GM19324 (cell line): ENCODE measurements around the gene GGCT.
"Not testable (repeated sequence)": the region's sequence is repeated elsewhere in the genome, so short reads cannot be mapped to it uniquely, and the experiment has no call there.

Source experiments
- ATAC-seq: cut with Tn5 transposase; IDR thresholded peaks from one replicate; pipeline ENCODE4 v1.9.1; 2021; ENCODE audit warnings: mild to moderate bottlenecking, moderate library complexity; ENCODE audit not compliant: unreplicated experiment, low FRiP score

Gene GGCT

DNA sequence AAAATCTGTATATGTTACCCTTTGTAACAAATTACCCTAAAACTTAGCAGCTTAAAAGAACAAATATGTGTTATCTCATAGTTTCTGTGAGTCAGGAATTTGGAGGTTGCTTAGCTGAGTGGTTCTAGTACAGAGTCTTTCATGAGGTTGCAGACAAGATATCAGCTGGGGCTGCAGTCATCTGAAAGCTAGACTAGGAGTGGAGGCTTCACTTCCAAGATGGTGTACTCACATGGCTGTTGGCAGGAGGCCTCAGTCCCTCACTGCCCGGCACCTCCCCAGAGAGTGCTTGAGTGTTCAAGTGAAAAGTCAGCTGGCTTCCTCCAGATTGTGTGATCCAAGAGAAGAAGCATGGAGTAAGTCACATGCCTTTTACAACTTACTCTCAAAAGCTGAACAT, 16.9 kb upstream of the GGCT start:
- ATAC-seq, result no peak

DNA sequence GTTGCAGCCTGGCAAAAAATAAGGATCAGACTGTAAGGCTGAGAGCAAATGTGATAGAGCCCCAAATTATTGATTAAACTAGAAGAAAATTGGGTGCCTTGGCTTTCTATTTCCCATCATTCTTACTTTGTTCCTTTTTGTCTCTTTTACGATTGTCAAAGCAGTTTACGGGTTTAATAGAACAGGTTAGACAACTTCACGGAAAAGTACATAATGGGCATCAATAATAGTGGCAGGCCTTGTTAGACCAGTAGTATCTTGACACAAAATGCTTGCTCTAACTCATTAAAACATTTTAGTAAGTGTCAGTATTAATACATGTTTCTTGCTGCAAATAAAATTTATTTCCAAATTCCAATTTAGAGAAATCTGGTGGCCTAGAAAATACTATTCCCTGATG, 14.5 kb upstream of the GGCT start:
- ATAC-seq, result no peak

- ATAC-seq, result no peak
Measured at GRCh38 chr7:30515761-30516160, 11.1 kb upstream of the GGCT start.

- ATAC-seq, result no peak
Measured at GRCh38 chr7:30514776-30515175, 10.1 kb upstream of the GGCT start.

DNA sequence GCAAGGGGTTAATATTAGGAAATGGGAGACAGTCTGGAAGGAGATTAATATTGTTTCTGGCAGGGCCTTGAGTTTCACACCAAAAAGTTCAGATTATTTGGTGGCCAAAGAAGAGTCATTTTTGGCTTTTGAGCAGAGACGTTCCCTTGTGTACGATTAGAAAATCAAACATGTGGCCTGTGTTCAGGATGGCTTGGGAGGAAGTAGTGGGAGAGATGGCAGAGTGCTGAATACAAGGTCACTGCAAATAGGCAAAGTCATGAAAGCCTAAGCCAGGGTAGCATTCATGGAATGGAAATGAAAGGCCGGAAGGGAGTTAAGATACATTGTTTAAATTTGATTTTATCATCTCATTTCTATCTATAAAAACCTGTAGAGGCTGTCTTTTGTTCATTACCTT, 9.5 kb upstream of the GGCT start:
- no peak for ATAC-seq

DNA sequence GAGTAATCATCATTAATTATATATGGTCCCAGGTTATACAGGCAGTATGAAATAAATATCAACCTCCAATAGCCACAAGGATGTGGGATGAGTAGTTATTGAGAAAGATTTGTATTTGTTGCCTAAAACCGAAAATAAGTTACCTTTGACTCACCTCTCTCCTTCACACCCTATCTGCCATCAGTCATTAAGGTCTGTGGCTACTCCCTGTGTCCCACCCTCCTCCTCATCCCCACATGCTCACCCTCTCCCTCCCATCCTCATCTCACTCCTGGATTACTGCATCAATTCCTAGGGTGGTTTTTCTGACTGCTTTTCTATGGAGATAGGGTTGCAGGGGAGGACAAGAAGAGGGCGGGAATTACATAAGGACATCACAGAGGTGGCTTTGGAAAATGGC, 9.1 kb upstream of the GGCT start:
- ATAC-seq, result no peak

DNA sequence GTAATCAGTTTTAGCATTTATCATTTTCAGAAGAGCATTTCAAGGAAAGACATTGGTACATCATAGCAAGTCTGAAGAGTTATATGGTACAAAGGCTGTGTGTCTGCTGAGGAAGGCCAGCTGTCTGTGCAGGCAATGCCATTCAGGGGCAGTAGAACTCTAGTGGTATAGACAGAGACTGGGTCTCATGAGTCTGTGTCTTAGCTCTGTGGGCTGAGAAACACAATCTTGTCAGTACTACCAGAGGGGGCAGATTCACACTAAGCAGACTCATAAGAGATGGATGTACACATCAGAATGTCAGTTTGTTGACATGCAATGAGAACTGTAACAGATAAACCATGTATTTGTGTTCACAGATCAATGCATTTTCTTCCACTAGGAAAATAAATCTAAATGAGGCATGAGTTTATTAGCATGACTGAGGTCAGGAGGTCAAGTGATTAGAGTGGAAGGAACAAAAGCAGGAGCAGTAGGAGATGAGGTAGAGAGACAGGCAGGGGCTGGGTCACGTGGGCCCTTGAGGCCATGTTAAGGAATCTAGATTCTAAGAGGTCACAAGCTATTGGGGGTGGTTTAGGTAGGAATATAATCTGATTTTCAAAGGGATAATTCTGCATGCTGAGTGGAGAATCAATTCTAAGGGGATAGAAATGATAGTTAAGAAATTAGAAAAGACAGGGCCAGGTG, 7.5 kb upstream of the GGCT start:
- ATAC-seq, result no peak

- ATAC-seq, result no peak
Measured at GRCh38 chr7:30511494-30511893, 6.9 kb upstream of the GGCT start.

DNA sequence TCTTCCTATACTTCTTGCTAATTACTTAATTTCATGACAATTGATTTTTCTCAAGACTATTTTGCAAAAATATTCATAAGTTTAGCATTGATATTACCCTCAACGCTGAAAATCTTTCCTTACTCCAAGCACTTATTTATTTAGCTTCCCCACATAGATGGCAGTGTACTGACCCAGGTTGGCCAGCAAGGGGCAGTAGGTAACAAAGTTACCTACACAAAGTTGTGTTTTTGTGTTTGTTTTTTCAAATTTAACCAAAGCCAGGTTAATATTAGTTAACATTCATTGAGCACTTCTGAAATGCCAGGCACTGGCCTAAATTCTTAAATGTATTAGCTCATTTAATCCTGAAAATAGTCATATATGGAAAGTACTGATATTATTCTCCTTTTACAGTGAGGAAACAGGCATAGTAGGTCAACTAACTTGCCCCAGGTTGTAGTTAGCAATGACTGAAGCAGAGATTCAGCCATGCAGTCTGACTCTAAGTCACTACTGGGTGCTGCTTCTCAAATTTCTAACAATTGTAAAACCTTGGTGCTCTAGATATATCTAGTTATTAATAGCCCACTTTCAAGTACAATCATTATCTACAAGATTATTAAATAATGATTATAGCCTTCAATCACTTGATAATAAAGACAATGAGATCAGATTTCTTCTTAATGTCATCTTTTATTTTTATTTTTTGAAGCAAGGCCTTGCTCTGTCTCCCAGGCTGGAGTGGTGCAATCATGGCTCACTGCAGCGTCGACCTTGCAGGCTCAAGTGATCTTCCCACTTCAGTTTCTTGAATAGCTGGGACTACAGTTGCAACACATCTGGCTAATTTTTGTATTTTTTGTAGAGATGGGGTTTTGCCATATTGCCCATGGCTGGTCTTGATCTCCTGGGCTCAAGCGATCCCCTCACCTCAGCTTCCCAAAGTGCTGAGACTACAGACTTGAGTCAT, 5.8 kb upstream of the GGCT start:
- no peak for ATAC-seq

DNA sequence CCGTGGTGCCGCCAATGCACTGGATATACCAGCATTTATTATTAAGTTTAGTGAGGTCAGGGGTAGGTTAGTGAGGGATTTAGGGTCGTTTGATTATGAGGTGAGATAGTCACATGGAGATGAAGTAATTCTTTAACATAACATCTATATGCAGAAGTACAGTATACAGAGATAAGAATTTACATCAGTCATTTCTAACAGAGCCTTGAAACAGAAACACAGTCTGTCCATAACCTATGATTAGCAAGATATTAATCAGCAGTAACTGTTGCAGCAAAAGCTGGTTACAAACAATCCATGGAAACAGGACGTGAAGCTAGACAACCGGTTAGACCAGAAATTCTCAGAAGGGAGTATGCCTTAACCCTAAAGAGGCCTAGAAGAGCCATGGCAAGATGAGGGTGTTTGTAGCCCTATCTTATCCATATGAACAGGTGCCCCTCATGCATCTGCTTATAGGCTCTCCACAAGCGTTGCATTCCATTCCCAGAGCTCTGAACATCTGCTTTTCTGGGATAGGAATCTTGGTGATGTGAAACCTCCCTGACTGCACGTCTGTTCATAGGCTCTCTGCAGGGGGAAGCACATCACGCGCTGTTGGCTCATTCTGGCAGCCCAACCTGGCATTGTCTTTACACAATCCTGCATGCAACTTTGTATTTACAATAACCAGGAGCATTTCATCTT, 4.7 kb upstream of the GGCT start:
- not testable (repeated sequence) for ATAC-seq

DNA sequence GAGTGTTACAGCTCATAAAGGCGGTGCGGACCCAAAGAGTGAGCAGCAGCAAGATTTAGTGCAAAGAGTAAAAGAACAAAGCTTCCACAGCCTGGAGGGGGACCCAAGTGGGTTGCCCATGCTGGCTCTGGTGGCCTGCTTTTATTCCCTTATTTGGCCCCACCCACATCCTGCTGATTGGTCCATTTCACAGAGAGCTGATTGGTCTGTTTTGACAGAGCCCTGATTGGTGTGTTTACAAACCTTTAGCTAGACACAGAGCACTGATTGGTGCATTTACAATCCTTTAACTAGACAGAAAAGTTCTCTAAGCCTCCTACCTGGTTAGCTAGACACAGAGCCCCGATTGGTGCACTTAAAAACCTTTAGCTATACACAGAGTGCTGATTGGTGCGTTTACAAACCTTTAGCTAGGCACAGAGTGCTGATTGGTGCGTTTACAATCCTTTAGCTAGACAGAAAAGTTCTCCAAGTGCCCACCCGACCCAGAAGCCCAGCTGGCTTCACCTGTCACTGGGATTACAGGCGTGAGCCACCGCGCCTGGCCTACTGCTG, 2.8 kb upstream of the GGCT start:
- not testable (repeated sequence) for ATAC-seq

- ATAC-seq, result no peak
Measured at GRCh38 chr7:30505174-30505697, 607 bp upstream of the GGCT start.

DNA sequence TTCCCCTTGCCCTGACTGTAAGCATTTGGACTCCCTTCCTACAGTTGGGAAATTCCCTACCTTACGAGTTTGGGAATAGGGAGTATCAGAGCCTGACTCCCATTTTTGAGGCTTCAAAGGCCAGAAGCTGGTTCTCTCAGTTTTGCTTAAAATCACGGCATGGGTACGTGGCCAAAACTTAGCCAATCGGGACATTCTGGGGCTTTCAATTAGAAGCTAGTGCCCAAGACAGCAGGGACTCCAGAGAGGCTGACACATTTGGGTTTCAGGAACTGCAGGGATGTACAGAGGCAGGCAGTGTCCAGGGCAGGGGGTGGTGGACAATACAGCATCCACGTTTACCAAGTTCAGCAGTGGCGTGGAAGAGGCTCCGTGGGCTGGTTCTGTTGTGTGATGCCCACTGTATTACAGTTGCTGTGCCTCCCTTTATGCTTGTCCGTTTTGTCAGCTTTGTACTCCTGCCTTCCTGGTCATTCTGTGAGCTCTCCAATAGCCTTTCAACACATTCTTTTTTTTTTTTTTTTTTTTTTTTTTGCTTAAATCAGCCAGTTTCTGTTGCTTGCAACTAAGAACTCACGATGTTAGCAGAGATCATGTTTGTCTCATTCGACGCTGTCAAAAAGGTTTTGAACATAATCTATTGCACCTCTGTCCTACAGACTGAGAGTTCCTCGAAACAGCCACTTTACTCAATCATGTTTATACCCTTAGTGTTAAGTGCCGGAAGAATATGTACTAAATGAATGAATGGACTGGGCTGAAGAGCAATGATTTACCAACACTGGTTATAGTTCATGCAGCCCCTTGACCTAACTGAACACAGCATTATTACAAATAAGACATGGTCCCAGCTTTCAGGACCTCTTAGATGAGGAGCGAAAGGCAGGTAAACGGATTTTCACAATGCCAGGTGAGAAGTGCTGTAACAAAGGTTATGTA, 1.1 kb downstream of the GGCT start:
- no peak for ATAC-seq

- no peak for ATAC-seq
Measured at GRCh38 chr7:30502470-30503251, 2.0 kb downstream of the GGCT start.

GRCh38 chr7:30501264-30501663, 3.4 kb downstream of the GGCT start:
- no peak for ATAC-seq

DNA sequence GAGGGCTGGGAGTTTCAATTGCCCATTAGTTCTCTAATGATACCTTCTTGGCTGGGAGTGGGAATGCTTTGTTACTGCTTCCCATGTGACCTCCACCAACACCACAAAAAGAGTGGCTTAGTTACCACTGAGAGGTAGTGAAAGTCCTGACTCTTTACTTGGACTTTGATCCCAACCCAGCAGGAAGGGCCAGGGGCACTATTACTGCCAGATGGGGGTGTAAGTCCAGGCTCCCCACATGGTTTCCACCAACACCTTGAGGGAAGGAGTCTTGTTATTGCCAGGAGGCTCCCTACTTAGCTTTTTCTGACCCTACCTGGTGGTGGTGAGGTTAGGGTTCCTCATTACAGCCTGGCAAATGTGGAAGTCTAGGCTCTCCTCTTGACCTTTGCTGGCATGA, 11.4 kb downstream of the GGCT start:
- no peak for ATAC-seq

- ATAC-seq, result no peak
Measured at GRCh38 chr7:30491417-30491816, 13.2 kb downstream of the GGCT start.

DNA sequence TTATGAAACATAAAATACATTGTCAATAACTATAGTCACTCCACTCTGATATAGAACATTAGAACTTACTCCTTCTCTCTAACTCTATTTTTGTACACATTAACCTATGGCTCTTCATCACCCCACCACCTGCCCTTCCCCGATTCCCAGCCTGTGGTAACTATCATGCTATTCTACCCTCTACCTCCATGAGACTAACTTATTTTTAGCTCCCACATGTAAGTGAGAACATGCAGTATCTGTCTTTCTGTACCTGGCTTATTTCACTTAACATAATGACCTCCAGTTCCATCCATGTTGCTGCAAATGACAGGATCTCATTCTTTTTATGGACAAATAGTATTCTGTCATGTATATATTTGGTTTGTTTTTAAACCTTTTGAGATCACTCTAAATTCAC, 17.3 kb downstream of the GGCT start:
- no peak for ATAC-seq

GRCh38 chr7:30485667-30486066, 19.0 kb downstream of the GGCT start:
- no peak for ATAC-seq
